ENCODE results near the gene PHKB. TPM values are rescaled to one million over a fixed set of nuclear protein-coding genes. Genes with fewer than 3 reads are reported as not detected.
A peak's percentile ranks its signal among the peaks of the same experiment; 100 is the strongest.

The PHKB gene
- total RNA-seq, 1 donor from 2014 or later, result 109 TPM

GRCh38 chr16:47613251-47613650 is 152.1 kb downstream of the PHKB start:
- Mint-ChIP-seq H3K9me3 (peaks cover 2% of the 10 kb centered on the region), H3K27me3 (ENCODE audit: insufficient read depth, low read depth) (no peaks in the 10 kb centered on the region), H3K36me3 (peaks cover 15% of the 10 kb centered on the region), H3K4me1 (peaks cover 5% of the 10 kb centered on the region), H3K27ac (no peak overlapping the region), H3K4me3 (no peak overlapping the region)
- H3K27ac ChIP-seq, result no peak overlapping the region
- peaks cover 10% of the 10 kb centered on the region for H3K4me1 ChIP-seq
- no peak for DNase-seq (ENCODE audit: low spot score)
- H2AFZ ChIP-seq (replicated peaks), result no peak overlapping the region
- H3K36me3 ChIP-seq, result no peaks in the 10 kb centered on the region
- H3K79me2 ChIP-seq (ENCODE audit: low read depth), result no peaks in the 10 kb centered on the region
- H3K27me3 ChIP-seq, result no peaks in the 10 kb centered on the region
- H3K9me3 ChIP-seq (ENCODE audit: low read depth), result no peaks in the 10 kb centered on the region
- no peak overlapping the region for H3K4me2 ChIP-seq
- H4K20me1 ChIP-seq (ENCODE audit: low read depth), result peaks cover 8% of the 10 kb centered on the region
- H3K4me3 ChIP-seq, result no peak overlapping the region
- TF ChIP-seq CTCF (IDR thresholded peaks at IDR 0.05) (no peak), EZH2 (IDR thresholded peaks at IDR 0.05) (no peak), EZH2phosphoT487 (IDR thresholded peaks at IDR 0.05) (no peak)
- H3F3A ChIP-seq (ENCODE audit: low read depth), result peaks cover 9% of the 10 kb centered on the region
- H3K9ac ChIP-seq, result no peak overlapping the region

- peak; percentile 30 for DNase-seq (ENCODE audit: low spot score)
- Mint-ChIP-seq H3K4me3 (no peak overlapping the region), H3K27me3 (ENCODE audit: insufficient read depth, low read depth) (no peaks in the 10 kb centered on the region), H3K4me1 (peaks cover 5% of the 10 kb centered on the region), H3K9me3 (no peaks in the 10 kb centered on the region), H3K27ac (no peak overlapping the region), H3K36me3 (no peaks in the 10 kb centered on the region)
- Histone ChIP-seq H3K36me3 (no peaks in the 10 kb centered on the region), H3F3A (ENCODE audit: low read depth) (peaks cover 9% of the 10 kb centered on the region), H3K27ac (peak overlapping the region; percentile 35), H3K4me2 (peak overlapping the region; percentile 37), H2AFZ (replicated peaks) (no peak overlapping the region), H3K9ac (no peak overlapping the region), H3K9me3 (ENCODE audit: low read depth) (no peaks in the 10 kb centered on the region), H4K20me1 (ENCODE audit: low read depth) (peaks cover 8% of the 10 kb centered on the region), H3K4me3 (no peak overlapping the region), H3K79me2 (ENCODE audit: low read depth) (no peaks in the 10 kb centered on the region), H3K27me3 (no peaks in the 10 kb centered on the region), H3K4me1 (peaks cover 10% of the 10 kb centered on the region)
- TF ChIP-seq EZH2phosphoT487 (IDR thresholded peaks at IDR 0.05) (no peak), EZH2 (IDR thresholded peaks at IDR 0.05) (no peak), CTCF (IDR thresholded peaks at IDR 0.05) (no peak)
These were observed 156.6 kb downstream of the PHKB start for GRCh38 chr16:47617732-47618131.

GRCh38 chr16:47622451-47623176 is 161.5 kb downstream of the PHKB start:
- no peak for DNase-seq (ENCODE audit: low spot score)
- Histone ChIP-seq H3K4me3 (no peak overlapping the region), H3K9me3 (ENCODE audit: low read depth) (no peaks in the 10 kb centered on the region), H3K27me3 (no peaks in the 10 kb centered on the region), H3K4me2 (no peak overlapping the region), H3K36me3 (no peaks in the 10 kb centered on the region), H3K4me1 (peaks cover 7% of the 10 kb centered on the region), H3F3A (ENCODE audit: low read depth) (peaks cover 6% of the 10 kb centered on the region), H3K27ac (no peak overlapping the region), H3K9ac (no peak overlapping the region), H3K79me2 (ENCODE audit: low read depth) (no peaks in the 10 kb centered on the region), H2AFZ (replicated peaks) (no peak overlapping the region), H4K20me1 (ENCODE audit: low read depth) (peaks cover 5% of the 10 kb centered on the region)
- peaks cover 5% of the 10 kb centered on the region for H3K4me1 Mint-ChIP-seq
- H3K4me3 Mint-ChIP-seq, result no peak overlapping the region
- TF ChIP-seq EZH2phosphoT487 (IDR thresholded peaks at IDR 0.05) (no peak), EZH2 (IDR thresholded peaks at IDR 0.05) (no peak), CTCF (IDR thresholded peaks at IDR 0.05) (no peak)
- H3K27me3 Mint-ChIP-seq (ENCODE audit: insufficient read depth, low read depth), result no peaks in the 10 kb centered on the region
- H3K36me3 Mint-ChIP-seq, result no peaks in the 10 kb centered on the region
- no peaks in the 10 kb centered on the region for H3K9me3 Mint-ChIP-seq
- no peak overlapping the region for H3K27ac Mint-ChIP-seq

All from neural progenitor cell (in vitro differentiated cells).